Effector memory CD4-positive, alpha-beta T cell (primary cell): ENCODE data around the gene ACER3.
"Not testable (repeated sequence)": the region's sequence is repeated elsewhere in the genome, so short reads cannot be mapped to it uniquely, and the experiment has no call there.

Experiments used
- DNase-seq, 3 donors: peaks; one replicate each; pipeline ENCODE4 v3.0.0-alpha.2; 2020
- H3K27ac ChIP-seq: 2 replicates; pipeline ENCODE4 v1.7.0; 2013; ENCODE audit warnings: mild to moderate bottlenecking, low read length, moderate library complexity; ENCODE audit not compliant: insufficient read depth, poor library complexity, severe bottlenecking
- H3K27me3 ChIP-seq: replicated peaks from 2 replicates; pipeline ENCODE4 v1.7.0; 2013; ENCODE audit warnings: mild to moderate bottlenecking, low read length; ENCODE audit not compliant: insufficient read depth, control insufficient read depth, poor library complexity, severe bottlenecking
- H3K36me3 ChIP-seq: 2 replicates; pipeline ENCODE4 v1.7.0; 2013; ENCODE audit warnings: mild to moderate bottlenecking, low read length, moderate library complexity; ENCODE audit not compliant: control insufficient read depth, insufficient read depth
- H3K4me1 ChIP-seq: 2 replicates; pipeline ENCODE4 v1.7.0; 2013; ENCODE audit warnings: low read length, mild to moderate bottlenecking; ENCODE audit not compliant: control insufficient read depth, insufficient read depth, poor library complexity, severe bottlenecking
- H3K4me3 ChIP-seq: 2 replicates; pipeline ENCODE4 v1.7.0; 2013; ENCODE audit warnings: low read length, low read depth, mild to moderate bottlenecking; ENCODE audit not compliant: insufficient read depth, poor library complexity, severe bottlenecking
- H3K9me3 ChIP-seq: 2 replicates; pipeline ENCODE4 v1.7.0; 2013; ENCODE audit warnings: mild to moderate bottlenecking, low read length, moderate library complexity; ENCODE audit not compliant: control insufficient read depth

Gene ACER3

DNA sequence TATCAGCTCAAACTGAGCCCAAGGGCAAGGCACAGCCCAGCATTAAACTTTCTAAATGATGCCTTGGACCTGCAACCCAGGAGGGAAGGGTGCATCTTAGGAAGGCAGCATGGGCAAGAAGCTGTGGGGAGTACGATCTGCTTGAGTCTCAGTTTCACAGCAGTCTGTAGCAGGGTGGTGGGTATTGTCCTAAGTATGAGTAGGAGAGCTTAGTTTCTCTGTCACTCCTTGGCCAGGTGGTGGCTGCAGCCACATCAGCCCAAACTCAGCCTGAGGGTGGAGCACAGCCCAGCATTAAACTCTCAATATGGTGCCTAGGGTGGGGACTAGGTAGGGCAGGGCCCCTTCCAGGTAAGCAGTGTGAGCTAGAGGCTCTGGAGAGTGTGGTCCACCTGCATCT lies 85.5 kb downstream of the ACER3 start:
- no peak overlapping the region for H3K27ac ChIP-seq
- no peaks in the 10 kb centered on the region for H3K4me1 ChIP-seq
- no peaks in the 10 kb centered on the region for H3K36me3 ChIP-seq
- H3K4me3 ChIP-seq: no peak overlapping the region
- no peaks in the 10 kb centered on the region for H3K27me3 ChIP-seq
- no peaks in the 10 kb centered on the region for H3K9me3 ChIP-seq
- DNase-seq: no peak

DNA sequence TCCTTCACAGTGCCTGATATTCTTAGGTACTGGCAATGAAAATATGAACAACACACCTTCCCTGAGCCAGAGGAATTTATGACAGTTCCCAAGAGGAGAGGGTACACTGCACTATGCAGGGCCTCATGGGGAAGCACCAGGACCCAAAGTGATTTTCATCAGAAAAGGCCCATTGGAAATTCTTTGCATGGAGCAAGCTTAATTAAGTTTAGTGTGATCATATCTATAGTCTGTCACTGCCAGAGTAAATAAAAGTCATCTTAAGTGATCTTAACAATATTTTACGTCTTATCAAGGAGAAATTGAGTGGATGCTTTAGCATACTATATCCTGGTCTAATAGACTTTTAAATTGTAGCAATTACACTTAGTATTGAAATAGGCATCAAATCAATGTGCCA lies 86.5 kb downstream of the ACER3 start:
- H3K27ac ChIP-seq: no peak overlapping the region
- H3K9me3 ChIP-seq: no peaks in the 10 kb centered on the region
- no peak overlapping the region for H3K4me3 ChIP-seq
- H3K4me1 ChIP-seq: no peaks in the 10 kb centered on the region
- no peak for DNase-seq
- H3K27me3 ChIP-seq: no peaks in the 10 kb centered on the region
- H3K36me3 ChIP-seq: no peaks in the 10 kb centered on the region

DNA sequence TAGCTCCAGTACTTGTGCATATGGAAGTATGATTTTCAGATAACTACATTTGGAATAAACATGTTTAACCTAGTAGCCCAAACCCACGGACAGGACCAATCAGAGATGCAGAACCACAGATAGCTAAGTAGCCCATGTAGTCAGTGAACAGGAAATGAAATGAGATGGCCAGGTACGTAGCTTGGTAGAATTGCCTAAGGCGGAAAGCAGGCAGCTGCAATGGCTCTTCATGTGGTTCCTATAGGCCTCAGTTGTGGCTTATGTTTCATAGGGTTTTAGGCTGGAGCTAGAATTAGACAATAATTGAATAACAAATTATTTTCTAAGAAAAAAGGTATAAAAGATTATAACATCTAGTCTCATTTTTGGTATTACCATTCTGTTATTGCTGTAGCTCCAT lies 87.1 kb downstream of the ACER3 start:
- no peaks in the 10 kb centered on the region for H3K9me3 ChIP-seq
- H3K4me1 ChIP-seq: no peaks in the 10 kb centered on the region
- no peaks in the 10 kb centered on the region for H3K36me3 ChIP-seq
- H3K27ac ChIP-seq: no peak overlapping the region
- no peak for DNase-seq
- no peaks in the 10 kb centered on the region for H3K27me3 ChIP-seq
- no peak overlapping the region for H3K4me3 ChIP-seq

DNA sequence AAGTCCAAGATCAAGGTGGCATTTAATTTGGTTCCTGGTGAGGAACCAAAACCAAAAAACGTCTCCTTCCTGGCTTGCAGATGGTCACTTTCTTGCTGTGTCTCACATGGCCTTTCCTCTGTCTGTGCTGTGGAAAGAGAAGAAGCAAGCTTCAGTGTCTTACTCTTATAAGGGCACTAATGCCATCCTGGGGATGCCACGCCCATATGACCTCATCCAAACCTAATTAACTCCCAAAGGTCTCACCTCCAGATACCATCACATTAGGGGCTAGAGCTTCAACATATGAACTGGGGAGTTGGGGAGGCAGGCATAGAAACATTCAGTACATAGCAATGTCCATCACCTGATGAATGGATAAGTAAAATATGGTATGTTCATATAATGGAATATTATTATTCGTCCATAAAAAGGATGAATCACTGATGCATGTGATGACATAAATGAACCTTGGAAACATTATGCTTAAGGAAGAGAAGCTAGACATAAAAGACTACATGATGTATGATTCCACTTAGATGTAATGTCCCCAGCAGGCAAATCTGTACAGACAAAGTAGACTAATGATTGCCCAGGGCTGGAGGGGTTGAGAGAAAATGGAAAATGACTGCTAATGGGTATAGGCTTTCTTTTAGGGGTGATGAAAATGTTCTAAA lies 94.9 kb downstream of the ACER3 start:
- Histone ChIP-seq H3K4me3 (no peak overlapping the region), H3K9me3 (no peaks in the 10 kb centered on the region), H3K27ac (no peak overlapping the region), H3K4me1 (no peaks in the 10 kb centered on the region), H3K27me3 (no peaks in the 10 kb centered on the region), H3K36me3 (no peaks in the 10 kb centered on the region)
- DNase-seq: no peak

DNA sequence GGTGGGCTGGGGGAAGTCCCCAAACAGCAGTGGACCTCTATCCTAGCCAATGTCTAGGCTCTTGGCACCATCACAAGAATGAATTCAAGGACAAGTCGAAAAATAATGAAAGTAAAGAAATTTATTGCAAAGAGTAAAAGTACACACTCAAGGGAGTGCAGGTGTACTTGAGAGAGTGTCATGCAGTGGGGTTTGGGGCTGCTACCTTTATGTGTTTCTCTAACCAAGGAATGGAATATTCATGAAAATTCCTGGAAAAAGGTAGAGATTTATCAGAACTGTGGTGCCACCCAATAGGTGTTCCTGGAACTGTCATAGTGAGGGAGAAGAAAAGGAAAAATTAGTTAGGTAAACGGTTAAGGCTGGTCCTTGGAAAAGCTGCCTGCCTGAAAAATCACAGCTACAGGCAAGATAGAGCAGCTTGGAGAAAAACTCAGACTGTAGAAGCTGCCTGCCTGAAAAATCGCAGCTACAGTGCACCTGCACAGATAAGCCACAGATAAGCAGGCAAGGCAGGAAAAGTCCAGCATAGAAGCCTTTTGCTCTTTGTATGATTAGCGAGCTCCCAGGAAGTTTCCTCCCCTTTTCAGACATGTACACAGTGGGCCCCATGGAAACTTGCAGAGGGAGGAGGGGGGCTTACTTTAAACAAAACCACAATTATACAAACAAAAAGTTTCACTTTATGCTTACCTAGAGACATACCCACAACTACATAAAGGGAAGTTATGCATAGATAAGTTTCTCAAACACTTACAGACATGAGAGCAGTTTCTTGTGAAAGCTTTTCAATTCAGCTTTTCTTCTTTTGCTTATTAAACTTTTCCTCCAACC lies 102.1 kb downstream of the ACER3 start:
- H3K36me3 ChIP-seq: no peaks in the 10 kb centered on the region
- DNase-seq: no peak

DNA sequence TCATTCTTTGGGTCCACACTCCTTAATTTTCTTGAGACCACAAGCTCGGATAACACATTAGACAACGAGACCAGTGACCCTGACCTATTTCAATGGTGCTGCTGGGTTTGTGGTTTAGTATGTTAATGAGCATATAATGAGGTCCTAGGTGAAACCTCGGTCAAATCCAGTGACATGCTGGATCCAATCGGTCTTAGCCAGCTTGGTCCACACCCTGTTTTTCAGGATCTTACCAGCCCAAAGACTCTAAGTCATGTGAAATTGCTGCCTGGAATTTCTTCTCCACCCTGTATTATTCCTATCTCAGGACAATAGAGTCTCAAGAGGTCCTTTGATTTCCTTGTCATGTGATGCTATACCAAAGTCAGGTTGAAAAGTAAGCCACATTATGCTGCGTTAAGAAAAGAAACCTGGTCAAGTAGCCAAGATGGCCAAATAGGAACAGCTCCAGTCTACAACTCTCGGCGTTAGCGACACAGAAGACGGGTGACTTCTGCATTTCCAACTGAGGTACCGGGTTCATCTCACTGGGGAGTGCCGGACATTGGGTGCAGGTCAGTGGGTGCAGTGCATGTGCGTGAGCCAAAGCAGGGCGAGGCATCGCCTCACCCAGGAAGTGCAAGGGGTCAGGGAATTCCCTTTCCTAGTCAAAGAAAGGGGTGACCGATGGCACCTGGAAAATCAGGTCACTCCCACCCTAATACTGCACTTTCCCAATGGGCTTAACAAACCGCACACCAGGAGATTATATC lies 102.9 kb downstream of the ACER3 start:
- not testable (repeated sequence) for H3K9me3 ChIP-seq, H3K27me3 ChIP-seq, H3K27ac ChIP-seq, DNase-seq, H3K4me1 ChIP-seq, H3K4me3 ChIP-seq, H3K36me3 ChIP-seq

More for the DNA sequence above, 102.1 kb downstream of the ACER3 start:
- no peaks in the 10 kb centered on the region for H3K9me3 ChIP-seq
- no peaks in the 10 kb centered on the region for H3K4me1 ChIP-seq
- no peaks in the 10 kb centered on the region for H3K27me3 ChIP-seq
- H3K4me3 ChIP-seq: no peak overlapping the region
- H3K27ac ChIP-seq: no peak overlapping the region

DNA sequence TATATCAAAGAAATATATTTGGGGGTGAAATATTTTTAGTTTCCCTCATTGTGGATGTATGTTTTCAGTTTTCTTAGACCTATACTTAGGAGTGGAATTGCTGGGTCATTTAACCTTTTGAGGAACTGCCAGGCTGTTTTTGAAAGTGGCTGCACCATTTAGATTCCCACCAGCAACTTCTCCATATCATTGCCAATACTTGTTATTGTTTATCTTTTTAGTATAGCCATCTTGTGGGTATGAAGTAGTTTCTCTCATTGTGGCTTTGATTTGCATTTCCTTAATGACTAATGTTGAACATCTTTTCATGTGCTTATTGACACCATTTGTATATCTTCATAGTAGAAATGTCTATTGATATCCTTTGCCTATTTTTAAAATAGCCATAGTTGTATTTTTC lies 111.3 kb downstream of the ACER3 start:
- no peaks in the 10 kb centered on the region for H3K36me3 ChIP-seq
- H3K9me3 ChIP-seq: no peaks in the 10 kb centered on the region
- no peaks in the 10 kb centered on the region for H3K27me3 ChIP-seq
- no peak overlapping the region for H3K4me3 ChIP-seq
- H3K4me1 ChIP-seq: no peaks in the 10 kb centered on the region
- DNase-seq: no peak
- H3K27ac ChIP-seq: no peak overlapping the region

DNA sequence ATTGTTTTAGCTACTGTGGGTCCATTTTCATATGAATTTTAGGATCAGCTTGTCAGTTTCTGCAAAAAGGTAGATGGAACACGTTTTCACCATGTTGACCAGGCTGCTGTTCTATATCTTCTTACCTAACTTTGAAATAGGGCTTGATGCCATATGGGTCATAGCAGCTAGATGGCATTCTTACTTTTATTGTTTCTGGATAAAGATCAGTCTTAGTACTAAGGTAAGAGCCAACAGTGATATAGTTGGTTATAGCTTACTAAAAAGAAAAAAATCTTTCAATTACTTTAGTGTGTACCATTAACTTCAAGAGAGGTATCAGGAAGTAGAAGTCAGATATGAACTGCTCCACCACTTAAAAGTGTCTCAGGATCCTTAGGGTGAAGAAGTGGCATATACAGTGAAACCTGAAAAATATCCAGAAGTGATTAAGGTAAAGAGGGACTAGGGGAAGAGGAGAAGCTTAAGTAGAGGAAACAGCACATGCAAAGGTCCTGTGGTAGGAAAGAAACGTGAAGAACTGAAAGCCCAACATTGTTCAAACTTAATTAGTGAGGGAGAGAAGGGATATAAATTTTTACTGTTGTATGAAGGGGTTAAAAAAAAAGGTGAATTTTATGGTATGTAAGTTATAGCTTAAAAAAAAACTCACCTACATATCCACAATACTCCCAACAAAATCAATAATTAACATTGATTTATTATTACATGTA lies 113.6 kb downstream of the ACER3 start:
- H3K36me3 ChIP-seq: no peaks in the 10 kb centered on the region
- no peak for DNase-seq
- H3K4me1 ChIP-seq: no peaks in the 10 kb centered on the region
- H3K9me3 ChIP-seq: no peaks in the 10 kb centered on the region
- H3K27me3 ChIP-seq: no peaks in the 10 kb centered on the region
- H3K4me3 ChIP-seq: no peak overlapping the region
- H3K27ac ChIP-seq: no peak overlapping the region

DNA sequence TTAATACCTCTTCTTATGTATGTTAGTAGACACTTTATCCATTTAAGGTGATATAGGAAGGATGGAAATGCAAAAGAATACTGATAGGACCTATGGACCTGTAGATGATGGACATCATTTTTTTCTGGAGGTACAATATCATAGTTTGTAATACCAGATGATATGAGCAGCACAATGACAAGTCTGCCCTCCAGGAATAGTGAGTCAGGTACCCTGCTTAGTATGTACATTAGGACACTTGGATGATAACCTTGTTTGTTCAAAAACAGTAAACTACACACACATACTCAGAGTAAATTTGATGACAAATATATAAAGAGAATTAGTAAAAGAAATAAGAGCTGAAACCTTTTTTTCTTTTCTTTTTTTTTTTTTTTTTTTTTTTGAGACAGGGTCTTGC lies 114.8 kb downstream of the ACER3 start:
- no peak for DNase-seq
- Histone ChIP-seq H3K4me1 (no peaks in the 10 kb centered on the region), H3K36me3 (no peaks in the 10 kb centered on the region), H3K9me3 (no peaks in the 10 kb centered on the region), H3K27ac (no peak overlapping the region), H3K27me3 (no peaks in the 10 kb centered on the region), H3K4me3 (no peak overlapping the region)
